NCI-H774 (cell line): ENCODE measurements around the gene TEX35.

Source experiments
- DNase-seq: peaks from one replicate; lab custom pipeline; 2025; lab: John Stamatoyannopoulos, UW

TEX35 gene

DNA sequence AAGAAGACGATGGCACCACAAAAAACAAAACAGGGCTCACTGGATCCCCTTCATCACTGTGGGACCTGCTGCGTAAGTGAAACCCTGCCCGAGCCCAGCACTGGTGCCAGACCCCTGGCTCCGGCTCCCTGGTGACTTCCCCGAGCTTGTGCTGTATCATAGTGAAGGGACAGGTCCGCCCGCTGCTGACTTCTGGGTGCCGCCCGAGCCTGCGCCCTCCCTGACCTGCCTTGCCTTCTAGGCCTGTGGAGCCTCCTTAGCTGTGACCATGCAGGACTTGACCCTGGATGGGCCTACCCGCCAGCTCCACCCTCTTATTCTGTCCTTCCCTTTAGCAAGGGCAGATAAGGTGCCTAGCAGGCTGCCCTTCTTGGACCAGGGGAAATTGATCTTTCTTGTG is 7.9 kb downstream of the TEX35 start:
- DNase-seq, result no peak

DNA sequence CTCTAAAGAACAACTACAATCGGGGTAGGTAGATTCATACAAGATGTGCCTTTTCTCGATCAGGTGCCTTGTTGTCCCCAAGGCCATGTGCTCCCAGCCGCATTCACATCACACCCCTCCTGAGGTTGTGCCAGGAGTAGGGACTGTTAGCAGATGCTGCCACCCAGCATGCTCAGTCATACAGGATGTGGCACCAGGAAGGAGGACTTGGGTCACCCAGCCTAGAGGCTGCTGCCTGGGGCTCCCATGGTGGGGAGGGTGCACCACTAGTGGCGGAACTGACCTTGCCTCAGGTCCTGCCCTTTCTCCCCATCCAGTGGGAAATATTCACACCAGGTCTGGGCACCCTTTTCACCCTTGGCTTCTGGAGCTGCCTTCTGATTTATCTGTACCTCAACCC is 8.3 kb downstream of the TEX35 start:
- DNase-seq, result no peak

DNA sequence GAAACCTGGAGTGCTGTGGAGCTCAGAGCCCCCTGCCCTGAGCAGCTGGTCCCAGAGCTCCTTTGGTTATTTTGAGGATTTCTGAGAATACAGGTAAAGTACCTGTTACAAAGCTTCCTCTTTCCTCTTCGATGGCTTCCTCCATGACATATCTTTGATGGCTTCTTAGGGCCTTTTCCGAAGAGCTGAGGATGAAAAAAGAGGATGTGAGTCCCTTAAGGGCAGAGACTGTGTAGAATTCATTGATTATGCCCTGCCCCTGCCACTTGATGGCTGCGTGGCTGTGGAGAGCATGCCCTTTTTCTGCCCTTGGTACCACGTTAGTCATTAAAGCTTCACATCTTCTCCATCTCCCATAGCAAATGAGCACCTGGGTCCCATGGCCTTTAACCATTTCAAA is 14.2 kb downstream of the TEX35 start:
- DNase-seq, result no peak

DNA sequence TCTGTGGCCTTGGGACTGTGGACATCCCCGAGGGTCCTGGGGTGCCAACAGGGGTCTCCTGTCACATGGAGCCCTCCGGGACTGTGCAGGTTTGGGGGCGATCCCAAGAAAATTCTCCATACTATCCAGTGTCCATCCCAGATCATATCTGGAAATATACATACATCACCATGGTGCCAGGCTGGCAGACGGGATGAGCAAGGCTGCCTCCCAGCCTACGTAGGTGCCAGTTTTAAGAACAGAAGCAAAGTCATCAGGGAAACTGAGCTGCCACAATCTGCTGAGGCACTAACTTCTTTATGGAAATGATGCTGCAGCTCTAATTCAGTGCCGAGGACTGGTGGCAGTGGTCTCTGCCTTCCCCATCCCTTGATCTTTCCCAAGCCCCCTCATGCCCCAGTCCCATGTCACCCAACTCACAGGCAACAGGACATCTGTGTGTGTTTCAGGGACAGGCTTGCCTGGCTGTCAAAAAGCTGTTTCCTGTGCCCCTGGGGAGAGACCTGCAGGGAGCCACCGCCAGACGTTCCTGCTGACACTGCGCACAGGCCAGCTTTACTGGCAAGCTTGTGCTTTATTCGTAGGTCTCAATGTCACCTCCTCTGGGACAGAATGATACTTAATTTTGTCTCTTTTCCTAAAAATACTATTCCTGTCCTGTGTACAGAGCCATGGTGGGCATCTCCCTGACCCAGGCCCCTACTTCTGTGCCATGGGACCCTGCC is 15.5 kb downstream of the TEX35 start:
- DNase-seq, result no peak

DNA sequence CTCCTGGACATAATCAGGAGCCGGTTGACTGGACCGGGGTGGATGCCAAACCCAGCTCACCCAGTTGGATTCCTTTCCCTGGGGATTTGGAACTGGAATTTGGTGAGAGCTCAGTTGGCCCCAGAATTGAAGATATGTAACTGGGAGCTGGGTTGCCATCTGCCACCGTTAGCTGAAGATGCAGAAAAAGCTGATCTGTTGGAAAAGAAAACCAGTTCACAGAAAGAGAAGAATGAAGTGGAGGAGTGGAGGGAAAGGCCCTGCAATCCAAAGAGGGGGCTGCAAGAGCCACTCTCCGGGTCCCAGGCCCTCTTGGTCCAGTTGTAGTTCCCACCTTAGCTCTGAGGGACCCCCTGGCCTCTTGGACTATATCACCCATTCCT is 16.0 kb downstream of the TEX35 start:
- DNase-seq, result no peak

DNA sequence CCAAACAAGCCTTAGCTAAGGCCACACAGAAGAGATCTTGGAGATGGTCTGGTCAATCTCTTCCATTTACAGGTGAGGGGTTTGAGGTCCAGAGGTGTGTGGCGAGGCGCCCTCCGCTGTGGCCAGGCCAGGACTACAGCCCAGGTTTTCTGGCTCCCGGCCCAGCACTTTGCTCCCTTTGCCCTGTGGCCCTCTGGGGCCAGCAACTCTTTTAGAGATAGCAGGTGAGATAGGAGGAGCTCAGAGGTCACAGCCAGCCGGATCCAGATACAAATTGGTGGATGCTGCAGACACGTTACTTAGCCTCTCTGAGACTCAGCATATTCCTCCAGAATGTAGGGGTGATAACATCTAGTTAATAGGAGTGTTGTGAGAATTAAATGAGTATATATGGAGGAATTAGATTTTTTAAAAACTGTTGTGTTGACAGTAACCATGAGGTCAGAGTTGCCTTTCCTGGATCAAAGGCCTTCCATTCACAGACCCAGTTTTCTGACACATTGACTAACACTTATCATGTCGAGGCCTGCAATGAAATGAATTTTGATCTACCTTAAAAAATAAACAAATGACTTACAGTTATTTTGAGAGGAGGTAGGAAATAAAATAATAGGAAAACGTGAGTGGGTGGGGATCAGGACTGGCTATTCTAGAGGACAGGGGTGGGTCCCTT is 16.6 kb downstream of the TEX35 start:
- DNase-seq, result no peak

DNA sequence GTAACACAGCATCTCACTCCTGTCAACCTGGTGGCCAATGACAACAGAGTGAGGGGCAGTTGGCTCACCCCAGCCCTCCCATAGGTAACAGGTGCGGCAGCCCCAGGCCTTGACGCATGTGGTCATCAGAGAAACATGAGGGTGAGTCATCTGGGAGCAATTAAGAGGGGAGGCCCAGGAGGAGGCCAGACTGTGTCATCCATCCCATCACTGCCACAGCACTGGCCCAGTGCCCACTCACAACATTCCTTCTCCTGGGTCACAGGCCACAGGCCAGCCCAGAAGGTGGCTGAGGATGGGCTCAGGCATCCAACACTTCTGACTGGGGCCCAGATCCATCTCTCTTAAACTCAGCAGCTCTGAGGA is 17.1 kb downstream of the TEX35 start:
- no peak for DNase-seq

DNA sequence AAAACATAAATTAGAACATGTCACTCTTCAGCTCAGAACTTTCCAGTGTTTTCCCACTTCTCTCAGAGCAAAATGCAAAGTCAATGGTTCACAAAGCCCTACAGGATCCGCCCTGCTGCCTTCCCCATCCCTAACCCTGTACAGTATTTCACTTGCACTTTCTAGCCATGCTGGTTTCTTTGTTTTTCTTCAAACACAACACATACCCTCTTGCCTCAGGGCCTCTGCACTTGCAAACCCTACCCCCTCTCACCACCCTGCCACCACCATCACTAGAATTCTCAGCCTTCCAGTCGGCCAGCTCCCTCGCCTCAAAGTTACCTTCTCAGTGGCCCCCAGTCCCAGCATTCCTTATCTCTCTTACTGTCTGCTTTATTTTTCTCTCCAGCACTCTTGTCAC is 17.6 kb downstream of the TEX35 start:
- no peak for DNase-seq

DNA sequence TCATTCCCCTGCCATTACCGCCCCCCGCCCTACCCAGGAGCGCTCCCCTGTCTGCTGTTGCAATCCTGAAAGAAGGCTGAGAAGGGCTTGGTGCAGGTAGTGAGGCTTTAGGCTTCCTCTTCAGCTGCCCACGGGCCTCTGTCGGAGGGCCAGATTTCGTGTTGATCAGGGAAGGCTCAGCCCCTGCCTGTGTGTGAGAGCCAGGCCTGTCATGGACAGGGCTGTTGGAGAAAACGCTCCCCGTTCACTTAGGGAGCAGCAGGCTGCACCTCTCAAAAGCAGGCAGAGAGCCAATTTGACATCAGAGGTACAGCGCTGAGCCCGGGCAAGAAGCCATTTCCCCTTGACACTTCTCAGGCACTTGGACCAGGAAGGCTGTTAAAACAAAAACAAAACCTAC is 19.0 kb downstream of the TEX35 start:
- DNase-seq, result no peak

DNA sequence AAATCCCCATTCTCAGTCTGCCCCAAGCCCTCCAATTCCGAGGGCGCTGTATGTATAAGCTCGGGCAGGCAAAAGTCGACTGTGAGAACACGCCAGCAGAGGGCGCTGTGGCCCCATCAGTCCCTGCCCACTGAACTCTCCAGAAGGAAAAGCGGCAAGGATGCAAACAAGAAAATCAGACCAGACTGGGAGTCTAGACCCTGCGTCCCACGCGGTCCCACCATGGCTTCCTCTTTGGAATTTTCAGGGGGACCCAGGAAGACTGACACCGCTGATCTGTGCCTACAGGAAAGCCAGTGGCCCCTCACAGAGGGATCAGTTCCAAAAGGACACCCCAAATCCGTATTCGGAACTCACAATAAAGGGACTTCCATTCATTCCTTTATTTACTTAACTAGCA is 19.5 kb downstream of the TEX35 start:
- DNase-seq, result peak; percentile 69

DNA sequence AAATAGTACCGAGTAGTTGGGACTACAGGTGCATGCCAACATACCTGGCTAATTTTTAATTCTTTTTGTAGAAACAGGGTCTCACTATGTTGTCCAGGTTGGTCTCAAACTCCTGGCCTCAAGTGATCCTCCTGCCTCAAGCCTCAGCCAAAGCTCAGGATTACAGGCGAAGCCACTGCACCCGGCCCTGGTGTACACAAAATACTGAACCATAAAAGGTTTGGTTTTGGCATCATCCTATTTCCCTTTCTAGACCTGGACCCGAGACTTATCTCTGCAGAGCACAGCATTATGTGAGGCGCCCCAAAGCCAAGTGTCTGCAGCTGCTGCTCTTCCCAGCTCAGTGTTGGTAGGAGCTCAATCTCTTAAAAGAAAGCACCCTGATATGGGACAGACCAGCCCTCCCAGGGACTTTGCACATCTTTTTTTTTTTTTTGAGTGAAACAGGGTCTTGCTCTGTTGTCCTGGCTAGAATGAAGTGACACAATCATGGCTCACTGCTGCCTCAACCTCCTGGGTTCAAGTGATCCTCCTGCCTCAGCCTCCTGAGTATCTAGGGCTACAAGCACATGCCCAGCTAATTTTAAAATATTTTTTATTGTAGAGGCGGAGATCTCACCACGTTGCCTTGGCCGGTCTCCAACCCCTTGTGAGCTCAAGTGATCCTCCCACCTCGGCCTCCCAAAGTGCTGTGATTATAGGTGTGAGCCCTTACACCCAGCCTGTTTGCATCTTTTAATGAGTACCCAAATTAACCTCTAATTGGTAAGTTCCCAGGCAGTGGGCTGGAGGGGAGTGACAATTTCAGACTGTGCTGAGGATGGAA is 20.4 kb downstream of the TEX35 start:
- DNase-seq, result no peak

DNA sequence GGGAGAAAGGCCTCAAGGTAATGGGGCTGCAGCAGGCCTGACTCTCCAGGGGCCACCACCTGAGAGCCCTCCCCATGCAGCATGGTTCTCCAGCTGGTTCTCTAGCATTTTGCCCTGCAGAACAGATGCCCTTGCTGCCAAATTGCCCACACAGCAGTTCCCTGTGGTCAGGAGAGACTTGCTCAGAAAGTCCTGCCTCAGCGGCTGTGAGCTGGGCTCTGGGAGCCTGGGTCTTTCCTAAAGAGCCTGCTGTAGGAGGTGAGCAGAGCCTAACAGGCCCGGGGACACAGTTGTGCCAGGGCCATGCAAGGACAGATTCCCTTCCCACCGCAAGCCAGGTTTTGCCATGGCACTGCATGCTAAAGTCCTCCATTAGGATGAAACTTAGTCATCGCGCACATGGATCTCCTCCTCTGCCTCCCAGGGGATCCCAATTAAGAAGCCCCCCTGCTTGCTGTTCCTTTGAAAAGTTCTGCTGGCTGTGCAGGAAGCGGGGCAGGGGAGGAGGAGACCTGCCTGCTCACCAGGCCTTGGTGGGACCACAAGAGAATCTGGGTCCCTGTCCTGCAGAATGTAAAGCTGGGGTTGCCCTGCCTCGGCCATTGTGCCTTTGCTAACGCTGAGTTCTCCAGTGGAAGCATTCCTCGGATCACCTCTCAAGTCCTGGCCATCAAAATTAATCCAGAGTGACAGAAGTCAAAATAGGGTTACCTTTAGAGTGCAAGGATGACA is 21.4 kb downstream of the TEX35 start:
- DNase-seq, result no peak

DNA sequence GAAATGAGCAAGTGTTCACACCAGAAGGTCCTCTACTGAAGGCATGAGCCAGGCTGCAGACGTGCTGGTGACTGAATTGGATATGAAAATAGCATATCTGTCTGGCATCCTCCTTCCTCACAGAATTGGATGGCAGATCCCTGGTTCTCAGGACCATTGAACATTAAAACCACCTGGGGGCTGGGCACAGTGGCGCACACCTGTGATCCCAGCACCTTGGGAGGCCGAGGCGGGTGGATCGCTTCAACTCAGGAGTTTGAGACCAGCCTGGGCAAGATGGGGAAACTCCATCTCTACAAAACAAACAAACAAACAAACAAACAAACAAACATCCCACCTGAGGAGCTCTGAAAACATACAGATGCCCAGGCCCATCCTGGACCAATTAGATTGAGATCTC is 23.4 kb downstream of the TEX35 start:
- no peak for DNase-seq

DNA sequence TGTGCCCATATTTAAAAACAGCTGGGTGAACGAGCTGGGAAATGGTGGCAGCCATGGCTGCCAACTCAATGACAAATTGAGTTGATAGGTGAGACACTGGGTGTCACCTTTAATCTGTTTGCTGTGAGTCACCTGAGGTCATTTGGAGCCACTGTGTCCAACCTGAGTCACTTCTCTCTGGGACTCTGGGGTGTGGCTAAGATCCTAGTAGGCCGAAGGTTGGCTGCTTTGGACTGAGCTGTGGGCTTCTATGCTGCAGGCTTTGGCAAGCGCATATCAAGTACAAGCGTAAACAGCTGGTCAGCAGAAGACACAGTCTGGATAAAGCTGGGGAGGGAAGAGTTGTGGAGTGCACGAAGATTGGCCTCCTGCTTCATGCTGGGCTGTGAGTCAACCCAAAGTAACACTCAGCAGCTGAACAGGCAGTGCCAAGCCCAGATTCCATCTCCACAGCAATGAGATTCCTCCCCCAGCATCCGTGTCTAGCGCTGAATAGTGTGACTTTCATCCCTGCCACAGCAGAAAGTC is 24.0 kb downstream of the TEX35 start:
- DNase-seq, result no peak

DNA sequence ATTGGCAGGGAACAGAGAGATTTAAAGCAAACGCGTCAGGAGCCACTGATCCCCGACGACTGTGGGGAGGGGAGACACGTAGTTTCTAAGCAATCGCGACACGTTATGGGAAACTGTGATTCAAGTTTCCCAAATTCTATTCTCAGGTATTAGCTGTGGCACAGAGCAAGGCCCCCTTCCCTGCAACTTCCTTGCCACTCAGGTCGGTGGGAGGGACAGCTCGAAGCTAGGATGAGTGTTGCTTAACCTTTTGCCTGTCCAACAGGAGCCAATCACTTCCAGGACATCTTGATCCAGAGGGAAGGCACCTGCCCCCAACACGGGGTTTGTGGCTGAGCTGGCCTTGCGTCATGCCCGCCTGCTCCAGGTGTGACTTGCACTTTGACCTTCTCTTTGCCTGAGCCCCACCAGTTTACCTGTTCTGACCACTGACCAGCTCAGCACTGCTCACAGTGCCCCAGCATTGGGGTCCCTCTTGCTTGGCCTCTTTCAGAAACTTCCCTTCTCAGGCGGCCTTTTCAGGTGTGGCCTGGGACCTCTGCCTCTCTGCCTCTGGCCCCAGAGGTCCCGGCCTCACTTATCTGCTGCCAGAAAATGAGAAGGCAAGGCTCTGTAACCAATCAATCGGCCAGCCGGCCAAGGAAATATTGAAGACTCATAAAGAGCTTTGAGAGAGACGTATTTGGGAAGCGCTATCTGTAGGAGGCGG is 24.6 kb downstream of the TEX35 start:
- DNase-seq, result no peak

DNA sequence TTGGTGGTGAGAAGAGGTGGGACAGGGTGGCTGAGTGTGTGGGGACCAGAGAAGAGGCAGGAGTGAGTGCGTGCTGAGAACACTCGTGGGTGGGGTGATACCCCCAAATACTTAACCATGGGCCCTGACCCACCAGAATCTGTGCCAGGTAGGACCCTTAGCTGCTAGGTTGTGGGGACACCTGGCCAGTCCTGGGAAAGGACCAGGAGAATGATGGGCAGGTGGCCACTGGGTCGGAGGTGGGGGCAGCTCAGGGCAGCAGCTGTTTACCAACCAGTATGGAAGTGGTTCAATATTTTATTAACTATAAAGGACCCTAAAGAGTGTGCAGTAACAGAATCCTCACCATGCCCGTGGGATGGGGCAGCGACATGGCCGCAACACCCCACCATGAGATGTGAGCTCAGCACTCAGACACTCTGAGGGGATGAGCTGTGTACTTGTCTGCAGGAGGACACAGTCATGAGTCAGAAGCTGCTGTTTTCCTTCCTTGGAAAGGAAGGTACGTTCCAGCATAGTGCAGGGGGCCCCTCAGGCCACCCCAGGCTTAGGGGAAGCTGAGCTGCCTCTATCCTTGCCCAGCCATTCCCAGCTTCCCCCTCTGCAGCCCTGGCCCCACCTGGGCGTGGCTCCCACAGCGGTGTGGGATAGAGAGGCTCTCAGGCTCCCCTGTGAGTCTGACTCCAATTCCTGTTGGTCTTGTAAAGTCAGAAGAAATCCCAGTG is 25.4 kb downstream of the TEX35 start:
- DNase-seq, result no peak

DNA sequence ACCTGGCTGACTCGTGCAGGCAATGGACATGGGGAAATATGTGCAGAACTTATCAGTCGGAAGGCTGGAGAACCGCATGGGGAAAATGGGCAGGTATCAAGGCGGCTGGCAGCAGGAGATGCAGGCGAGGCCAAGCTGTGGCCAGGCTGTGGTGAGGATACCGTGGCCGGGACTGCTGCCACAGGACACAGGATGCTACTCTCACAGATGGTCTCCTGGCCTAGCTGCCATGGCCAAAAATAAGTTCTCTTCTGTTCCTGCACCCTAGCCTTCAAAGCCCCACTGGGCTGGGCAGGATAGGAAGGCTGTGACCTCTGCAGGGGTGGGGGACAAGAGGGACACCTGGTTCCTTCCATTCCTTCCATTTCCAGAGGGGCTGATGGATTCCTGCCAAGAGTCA is 26.4 kb downstream of the TEX35 start:
- DNase-seq, result no peak

DNA sequence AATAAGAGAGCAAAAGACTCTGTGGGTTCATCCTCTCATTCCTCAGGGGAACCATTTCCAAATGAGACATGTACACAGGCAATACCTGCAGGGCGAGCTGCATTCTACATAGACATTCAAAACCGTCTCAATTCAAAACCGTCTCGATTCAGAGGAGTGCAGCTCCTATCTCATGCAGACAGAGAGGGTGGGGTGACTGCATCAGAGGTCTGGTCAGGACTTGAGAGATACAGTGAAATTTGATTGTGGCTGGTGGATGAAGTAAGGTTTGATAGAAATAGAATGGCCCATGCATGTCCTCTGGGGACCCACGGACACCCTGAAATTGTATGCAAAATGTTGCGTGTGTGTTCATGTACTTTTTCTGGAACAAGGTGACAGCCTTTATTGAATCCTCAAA is 27.3 kb downstream of the TEX35 start:
- DNase-seq, result no peak

DNA sequence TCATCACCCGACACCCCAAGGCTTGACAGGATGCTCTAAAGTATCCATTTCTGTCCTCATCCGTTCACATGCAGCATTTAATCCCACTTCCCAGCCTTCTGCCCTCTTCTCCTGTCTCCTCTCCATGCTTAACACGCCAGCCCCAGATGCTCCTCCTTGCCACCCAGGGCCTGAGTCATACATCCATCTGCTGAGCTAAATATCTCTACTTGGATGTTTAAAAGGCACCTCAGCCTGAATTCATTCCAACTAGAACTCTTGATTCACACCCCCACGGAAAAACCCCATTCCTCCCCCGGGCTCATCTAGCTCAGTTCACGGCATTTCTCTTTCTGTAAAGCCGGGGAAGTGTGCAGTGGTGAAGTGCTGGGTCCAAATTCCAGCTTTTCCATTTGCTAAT is 27.7 kb downstream of the TEX35 start:
- DNase-seq, result no peak

DNA sequence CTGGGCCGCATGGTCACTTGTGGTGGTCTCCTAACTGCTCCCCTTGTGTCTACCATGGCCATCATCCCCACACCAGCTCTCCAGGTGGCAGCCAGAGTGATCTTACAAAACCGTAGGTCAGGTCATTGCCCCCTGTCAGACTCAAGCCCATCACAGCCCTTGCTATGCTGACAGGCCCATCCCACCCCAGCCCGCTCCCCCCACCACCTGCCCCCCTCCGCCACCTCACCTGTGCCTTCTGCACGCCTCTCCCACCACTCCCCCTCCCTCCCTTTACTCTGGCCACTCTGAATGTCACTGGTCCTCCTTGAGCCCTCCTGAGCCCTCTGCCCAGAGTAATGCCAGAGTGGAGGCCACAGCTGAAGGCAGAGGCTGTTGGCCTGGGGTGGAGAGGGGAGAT is 28.5 kb downstream of the TEX35 start:
- no peak for DNase-seq
